ENCODE results near the gene SMAD3. TPM values are rescaled to one million over a fixed set of nuclear protein-coding genes. Genes with fewer than 3 reads are reported as not detected.

Gene SMAD3
- total and polyA plus RNA-seq, 2 of the 8 experiments (the other 6 are each of a cell fraction or from before 2014, with no cell fraction given): 10.1 to 12.4 TPM

- TF ChIP-seq CHD7 (IDR thresholded peaks at IDR 0.05; ENCODE audit: insufficient replicate concordance, low read length) (no peak), RXRA (IDR thresholded peaks at IDR 0.05; ENCODE audit: insufficient read depth, low read depth, low read length) (no peak), CREB1 (IDR thresholded peaks at IDR 0.05) (no peak), HDAC2 (IDR thresholded peaks at IDR 0.05; ENCODE audit: borderline replicate concordance in 1 of 2, low read depth in 2 of 2, low read length in 2 of 2) (no peak), SP1 (IDR thresholded peaks at IDR 0.05; ENCODE audit: low read depth, low read length) (no peak), KDM4A (IDR thresholded peaks at IDR 0.05; ENCODE audit: low read depth, low read length, severe bottlenecking) (no peak), BCL11A (IDR thresholded peaks at IDR 0.05; ENCODE audit: low read depth in 2 of 2, low read length in 2 of 2) (no peak), POLR2A (IDR thresholded peaks at IDR 0.05; ENCODE audit: control extremely low read depth in 1 of 2, low read depth in 2 of 2, low read length in 2 of 2) (no peak), FOSL1 (IDR thresholded peaks at IDR 0.05; ENCODE audit: insufficient read depth, low read depth, low read length) (no peak), CBX5 (IDR thresholded peaks at IDR 0.05; ENCODE audit: low read depth, low read length) (no peak), SUZ12 (IDR thresholded peaks at IDR 0.05; ENCODE audit: low read length) (no peak), NRF1 (IDR thresholded peaks at IDR 0.05; ENCODE audit: low read depth, low read length) (no peak), TAF1 (IDR thresholded peaks at IDR 0.05; ENCODE audit: low read depth, low read length) (no peak)
These were observed 96.0 kb downstream of the SMAD3 start (continued) for GRCh38 chr15:67161412-67161811.

Data from H1 (cell line).